Fibroblast of skin of right biceps (primary cell): ENCODE data around the gene BCKDHA.
"Not testable (repeated sequence)": the region's sequence is repeated elsewhere in the genome, so short reads cannot be mapped to it uniquely, and the experiment has no call there.

Experiments used
- DNase-seq: peaks from one replicate; pipeline ENCODE4 v3.0.0-alpha.2; 2013

Gene BCKDHA

GRCh38 chr19:41367848-41368301 is 29.7 kb upstream of the BCKDHA start:
- peak; percentile 94 for DNase-seq

DNA sequence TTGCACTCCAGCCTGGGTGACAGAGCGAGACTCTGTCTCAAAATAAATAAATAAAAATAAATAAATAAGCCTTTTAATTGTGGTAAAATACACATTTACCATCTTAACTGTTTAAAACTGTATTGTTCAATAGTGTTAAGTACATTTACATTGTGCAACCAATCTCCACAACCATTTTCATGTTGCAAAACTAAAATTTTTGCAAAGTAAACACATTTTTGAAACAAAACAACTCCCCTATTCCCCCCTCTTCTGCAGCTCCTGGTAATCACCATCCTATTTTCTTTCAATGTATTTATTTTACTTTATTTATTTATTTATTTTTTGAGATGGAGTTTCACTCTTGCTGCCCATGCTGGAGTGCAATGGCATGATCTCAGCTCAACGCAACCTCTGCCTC is 27.8 kb upstream of the BCKDHA start:
- DNase-seq, result no peak

DNA sequence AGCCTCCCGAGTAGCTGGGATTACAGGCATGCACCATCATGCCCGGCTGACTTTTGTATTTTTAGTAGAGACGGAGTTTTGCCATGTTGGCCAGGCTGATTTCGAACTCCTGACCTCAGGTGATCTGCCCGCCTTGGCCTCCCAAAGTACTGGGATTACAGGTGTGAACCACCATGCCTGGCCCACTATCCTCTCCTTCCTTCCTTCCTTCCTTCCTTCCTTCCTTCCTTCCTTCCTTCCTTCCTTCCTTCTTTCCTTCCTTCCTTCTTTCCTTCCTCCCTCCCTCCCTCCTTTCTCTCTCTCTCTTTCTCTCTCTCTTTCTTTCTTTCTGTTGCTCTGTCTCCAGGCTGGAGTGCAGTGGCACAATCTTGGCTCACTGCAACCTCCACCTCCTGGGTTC is 26.5 kb upstream of the BCKDHA start:
- not testable (repeated sequence) for DNase-seq

- no peak for DNase-seq
These were observed 26.1 kb upstream of the BCKDHA start for GRCh38 chr19:41371541-41371940.

DNA sequence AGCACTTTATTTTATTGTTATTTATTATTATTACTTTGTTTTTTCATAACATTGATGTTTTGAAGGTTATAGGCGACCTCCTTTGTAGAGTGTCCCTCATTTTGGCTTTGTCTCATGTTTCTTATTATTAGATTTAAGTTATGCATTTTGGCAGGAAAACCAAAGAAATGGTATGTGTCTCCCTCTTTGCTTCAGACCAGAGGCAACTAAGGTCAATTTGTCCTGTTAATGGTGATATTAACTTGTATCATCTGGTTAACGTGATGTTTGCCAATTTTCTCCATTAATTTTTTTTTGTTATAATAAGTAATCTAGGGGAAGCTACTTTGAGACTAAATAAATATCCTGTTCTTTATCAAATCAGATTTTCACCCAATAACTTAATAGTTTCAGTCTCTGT is 25.1 kb upstream of the BCKDHA start:
- no peak for DNase-seq

DNA sequence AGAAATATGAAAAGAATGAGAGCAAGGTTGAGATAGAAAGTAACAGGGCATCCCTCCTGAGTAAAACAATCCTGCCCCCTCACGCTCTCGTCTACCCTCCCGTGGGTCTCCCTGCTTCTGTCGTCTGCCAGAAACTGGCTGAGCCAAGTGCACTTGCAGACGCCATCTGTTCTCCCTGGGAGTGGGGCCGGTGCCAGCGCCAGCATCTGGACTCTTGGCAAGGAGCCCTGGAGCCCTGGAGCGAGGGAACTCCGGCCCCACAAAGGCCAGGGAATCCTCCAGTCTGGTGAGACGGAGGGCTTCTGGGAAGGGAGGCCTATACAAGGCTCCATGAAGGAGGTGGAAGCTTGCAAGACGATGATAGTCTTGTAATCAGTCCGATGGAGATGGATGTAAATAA is 23.6 kb upstream of the BCKDHA start:
- DNase-seq, result peak; percentile 82

GRCh38 chr19:41376241-41376997 is 21.2 kb upstream of the BCKDHA start, which contains the start of gene TMEM91:
TMEM91 (plus strand) TSS chr19:41376533; CDS start chr19:41378310, 1,777 bp downstream.
- DNase-seq, result peak; percentile 14

GRCh38 chr19:41376998-41377365 is 20.6 kb upstream of the BCKDHA start:
- DNase-seq, result no peak

GRCh38 chr19:41377977-41378709 is 19.5 kb upstream of the BCKDHA start:
- peak; percentile 29 for DNase-seq

DNA sequence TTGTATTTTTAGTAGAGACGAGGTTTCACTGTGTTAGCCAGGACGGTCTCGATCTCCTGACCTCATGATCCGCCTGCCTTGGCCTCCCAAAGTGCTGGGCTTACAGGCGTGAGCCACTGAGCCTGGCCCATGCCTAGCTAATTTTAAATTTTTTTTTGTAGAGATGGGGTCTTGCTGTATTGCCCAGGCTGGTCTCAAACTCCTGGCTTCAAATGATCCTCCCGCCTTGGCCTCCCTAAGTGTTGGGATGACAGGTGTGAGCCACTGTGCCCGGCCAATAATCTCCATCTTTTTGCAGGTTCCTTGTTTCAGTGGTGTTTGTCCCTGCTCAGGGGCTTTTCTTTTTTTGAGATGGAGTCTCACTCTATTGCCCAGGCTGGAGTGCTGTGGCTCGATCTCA is 16.1 kb upstream of the BCKDHA start:
- DNase-seq, result not testable (repeated sequence)

DNA sequence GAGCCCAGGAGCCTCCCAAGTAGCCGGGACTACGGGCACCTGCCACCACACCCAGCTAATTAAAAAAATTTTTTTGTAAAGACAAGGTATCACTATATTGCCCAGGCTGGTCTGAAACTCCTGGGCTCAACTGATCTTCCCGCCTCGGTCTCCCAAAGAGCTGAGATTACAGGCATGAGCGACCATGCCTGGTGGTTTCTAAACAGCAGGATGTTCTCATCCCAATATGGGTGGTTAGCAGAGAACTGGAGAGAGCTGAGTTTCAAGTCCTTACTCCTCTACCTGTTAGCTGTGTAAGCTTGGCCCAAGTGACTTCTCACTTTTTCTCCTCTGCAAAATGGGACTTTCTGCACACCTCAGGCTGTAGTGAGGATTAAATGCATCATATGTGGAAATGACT is 13.3 kb upstream of the BCKDHA start:
- no peak for DNase-seq

DNA sequence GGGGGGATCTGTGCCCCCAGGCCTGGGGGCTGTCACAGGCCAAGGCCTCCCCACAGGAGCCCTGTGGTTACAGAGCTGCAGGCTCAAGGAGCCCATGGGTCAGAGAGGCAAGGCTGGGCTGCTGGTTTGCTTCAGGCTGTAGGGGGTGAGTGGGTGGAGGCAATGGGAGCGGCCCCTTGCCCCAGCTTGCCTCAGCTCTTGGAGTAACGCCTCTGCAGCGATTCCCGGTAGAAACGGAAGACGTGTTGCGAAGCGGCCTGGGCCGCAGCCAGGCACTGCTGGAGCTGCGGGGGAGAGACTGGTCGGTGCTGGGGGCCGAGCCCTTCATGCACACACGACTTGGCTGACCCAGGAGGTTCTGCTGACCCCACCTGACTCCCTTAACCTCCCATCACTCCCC is 11.2 kb upstream of the BCKDHA start:
- DNase-seq, result no peak

GRCh38 chr19:41391618-41392017 is 6.0 kb upstream of the BCKDHA start:
- no peak for DNase-seq

DNA sequence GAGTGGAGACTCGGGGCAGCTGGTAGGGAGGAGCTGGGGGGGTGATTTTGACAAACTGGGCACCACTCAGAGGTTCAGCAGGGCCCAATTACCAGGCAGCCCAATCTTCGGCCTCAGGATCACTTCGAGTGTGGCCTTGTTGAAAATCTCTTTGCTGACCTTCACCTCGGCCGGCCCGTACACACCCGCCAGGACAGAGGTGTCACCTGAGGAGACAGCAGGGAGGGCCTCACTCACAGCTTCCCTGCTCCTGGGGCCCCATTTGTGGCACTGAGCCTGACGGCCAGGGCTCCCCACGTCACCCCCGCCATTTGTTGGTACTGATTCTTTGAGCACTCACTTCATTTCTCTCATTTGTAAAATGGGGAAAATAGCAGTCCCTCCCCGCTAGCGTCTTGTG is 4.8 kb upstream of the BCKDHA start:
- no peak for DNase-seq

- no peak for DNase-seq
These were observed 2.3 kb upstream of the BCKDHA start for GRCh38 chr19:41395355-41395754.

DNA sequence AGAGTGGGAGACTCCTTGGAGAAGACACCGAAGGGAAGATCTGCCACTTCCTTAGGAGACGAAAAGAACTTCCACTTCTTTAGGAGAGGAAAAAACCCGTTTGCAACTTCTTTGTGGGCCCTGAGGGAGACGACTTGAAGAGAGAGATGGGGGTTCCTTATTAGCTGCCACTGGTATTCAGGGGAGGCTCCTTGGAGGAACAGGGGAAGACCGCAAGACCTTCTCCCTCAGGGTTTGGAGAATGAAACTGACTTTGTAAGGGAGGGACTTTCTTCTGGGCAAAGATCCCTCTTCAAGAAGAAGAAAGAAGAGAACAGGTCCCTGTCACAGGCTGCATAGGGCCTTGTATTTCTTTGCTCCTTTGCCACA is 416 bp downstream of the BCKDHA start:
- DNase-seq, result no peak

- DNase-seq, result no peak
These were observed 980 bp downstream of the BCKDHA start for GRCh38 chr19:41398598-41398997.

DNA sequence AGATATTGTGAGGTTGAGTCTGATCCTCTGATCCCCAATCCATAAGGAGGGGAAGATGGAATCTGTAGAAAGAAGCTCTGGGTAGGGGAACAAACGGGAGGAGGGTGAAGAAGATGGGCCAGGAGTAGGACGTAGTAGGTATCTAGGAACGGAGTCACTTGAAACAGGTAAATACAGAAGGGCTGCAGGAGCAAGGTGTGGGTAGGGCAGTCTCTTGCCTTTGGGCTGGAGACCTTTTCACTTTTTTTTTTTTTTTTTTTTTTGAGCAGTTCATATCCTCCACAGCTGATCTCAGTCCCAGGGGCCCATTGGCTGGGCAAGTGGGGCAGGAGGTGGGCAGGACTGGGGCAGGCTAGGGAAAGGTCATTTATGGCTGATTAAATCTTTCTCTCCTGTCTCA is 1.5 kb downstream of the BCKDHA start:
- no peak for DNase-seq

- no peak for DNase-seq
These were observed 1.9 kb downstream of the BCKDHA start for GRCh38 chr19:41399525-41399924.

DNA sequence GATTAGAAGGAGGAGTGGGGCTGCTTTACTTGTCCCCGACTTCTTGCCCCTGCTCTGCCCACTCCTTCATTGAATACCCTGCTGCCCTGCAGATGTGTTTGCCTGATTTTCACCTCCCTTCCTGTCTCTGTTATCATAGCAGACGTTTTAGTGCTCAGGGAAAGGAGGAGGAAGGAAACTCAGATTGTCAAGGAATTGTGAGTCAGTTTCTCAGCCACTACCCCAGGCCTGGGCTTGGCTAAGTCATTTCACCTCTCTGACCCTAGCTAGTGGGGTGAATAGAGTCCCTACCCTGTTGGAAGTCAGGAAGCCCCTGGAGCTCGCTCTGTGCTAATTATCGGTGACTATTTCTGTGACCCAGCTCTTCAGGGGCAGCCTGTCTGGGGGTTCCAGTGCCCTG is 3.9 kb downstream of the BCKDHA start:
- no peak for DNase-seq

- no peak for DNase-seq
These were observed 4.4 kb downstream of the BCKDHA start for GRCh38 chr19:41402010-41402409.

GRCh38 chr19:41403181-41403970 is 5.8 kb downstream of the BCKDHA start:
- DNase-seq, result no peak

DNA sequence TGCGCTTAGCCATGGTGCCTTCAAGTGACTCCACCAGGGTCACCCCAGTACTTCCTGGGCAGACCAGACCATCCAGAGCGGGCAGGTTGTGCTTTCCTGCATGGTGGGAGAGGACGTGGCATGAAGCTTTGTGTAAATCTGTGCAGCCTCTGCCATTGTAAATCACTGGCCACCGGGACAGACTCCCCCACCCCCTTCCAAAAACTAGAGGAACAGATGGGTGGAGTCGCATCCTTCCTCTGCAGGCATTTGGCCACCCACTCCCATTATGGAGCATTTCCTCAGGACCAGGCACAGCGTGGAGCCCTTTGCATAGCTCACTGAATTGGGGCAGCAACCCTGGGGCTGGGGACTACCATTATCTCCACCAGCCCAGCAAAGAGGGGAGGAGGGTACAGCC is 8.2 kb downstream of the BCKDHA start:
- DNase-seq, result no peak

- DNase-seq, result no peak
These were observed 9.7 kb downstream of the BCKDHA start for GRCh38 chr19:41407271-41407670.
